HepG2 (cell line): Measurements from ENCODE around the gene VAMP8. TPM values are rescaled to one million over a fixed set of nuclear protein-coding genes. Genes with fewer than 3 reads are reported as not detected.

Source experiments
- AGO2 ChIP-seq: fragments of 200-400 bp; formaldehyde crosslinking; optimal IDR thresholded peaks from 2 replicates; pipeline ENCODE3; 2017; ENCODE audit warnings: mild to moderate bottlenecking, low read depth, low read length, moderate library complexity
- BRCA1 ChIP-seq: sonication (generic); formaldehyde crosslinking; IDR thresholded peaks from 2 replicates; pipeline ENCODE4 v1.4.0; 2020; ENCODE audit warnings: missing genetic modification reagents
- FLYWCH1 ChIP-seq: sonication (generic); formaldehyde crosslinking; IDR thresholded peaks from 2 replicates; pipeline ENCODE4 v1.8.1; 2023; ENCODE audit warnings: mild to moderate bottlenecking, missing genetic modification reagents
- MTA1 ChIP-seq: sonication (generic); formaldehyde crosslinking; IDR thresholded peaks from 2 replicates; pipeline ENCODE4 v1.4.0; 2020; ENCODE audit warnings: missing genetic modification reagents, mild to moderate bottlenecking, borderline replicate concordance
- NONO ChIP-seq, 2 experiments: fragments of 450-650 bp in 1 of 2; sonication (generic) in 1 of 2; formaldehyde crosslinking in 1 of 2; IDR thresholded peaks in 1 of 2; conservative IDR thresholded peaks in 1 of 2; 2 replicates each; pipeline versions ENCODE4 v1.6.1 to v1.8.0; 2017 to 2022; ENCODE audit warnings: mild to moderate bottlenecking in 1 of 2, missing genetic modification reagents in 1 of 2, moderate library complexity in 1 of 2
- ZFP37 ChIP-seq: sonication (generic); formaldehyde crosslinking; IDR thresholded peaks from 2 replicates; pipeline ENCODE4 v1.4.0; 2020; ENCODE audit warnings: missing genetic modification reagents, borderline replicate concordance
- ZFP41 ChIP-seq: sonication (generic); formaldehyde crosslinking; IDR thresholded peaks from 2 replicates; pipeline ENCODE4 v1.4.0; 2020; ENCODE audit warnings: mild to moderate bottlenecking, missing genetic modification reagents, borderline replicate concordance
- ZMYM3 ChIP-seq: sonication (generic); formaldehyde crosslinking; IDR thresholded peaks from 2 replicates; pipeline ENCODE4 v1.5.1; 2020; ENCODE audit warnings: mild to moderate bottlenecking, missing genetic modification reagents
- ZNF350 ChIP-seq: sonication (generic); formaldehyde crosslinking; IDR thresholded peaks from 2 replicates; pipeline ENCODE4 v1.4.0; 2020; ENCODE audit warnings: mild to moderate bottlenecking, low read depth, missing genetic modification reagents, borderline replicate concordance
- ZNF777 ChIP-seq: sonication (generic); formaldehyde crosslinking; IDR thresholded peaks from 2 replicates; pipeline ENCODE4 v1.4.0; 2020; ENCODE audit warnings: missing genetic modification reagents
- ZSCAN12 ChIP-seq: sonication (generic); formaldehyde crosslinking; IDR thresholded peaks from 2 replicates; pipeline ENCODE4 v1.9.0; 2021; ENCODE audit warnings: mild to moderate bottlenecking, missing genetic modification reagents
- polyA plus RNA-seq, 8 experiments: library from polyadenylated mRNA; depleted of rRNA in 3 of 8; stranded (reverse) in 7 of 8; unstranded in 1 of 8; fragments of >200 nt; fragmentation: Illumina TruSeq in 4 of 8; extraction: Trizol in 4 of 8; gene quantifications; 2 replicates each; pipeline versions ENCODE4 v1.2.1 to v1.2.3, GENCODE V29; 2011 to 2016; ENCODE audit warnings: low read depth in 4 of 8, missing spikeins in 1 of 8, mixed read lengths in 1 of 8; ENCODE audit not compliant: insufficient read depth in 1 of 8
- total RNA-seq, 5 experiments: library from RNA; depleted of rRNA; stranded (reverse); fragments of >200 nt; fragmentation: Illumina TruSeq; extraction: Trizol; gene quantifications; 2 replicates each; pipeline ENCODE4 v1.2.3, GENCODE V29; 2016; ENCODE audit warnings: low read depth in 1 of 5
- TF ChIP-seq, protein P1 (sequence below): IDR thresholded peaks from 2 replicates; pipeline ENCODE4 v1.6.1; 2016; ENCODE audit warnings: low read depth, control low read depth
- TF ChIP-seq, protein P2 (sequence below): sonication (generic); formaldehyde crosslinking; IDR thresholded peaks from 2 replicates; pipeline ENCODE4 v1.4.0; 2020; ENCODE audit warnings: missing genetic modification reagents, borderline replicate concordance
- TF ChIP-seq, protein P3 (sequence below): sonication (generic); formaldehyde crosslinking; conservative IDR thresholded peaks from 2 replicates; pipeline ENCODE4 v1.4.0; 2020; ENCODE audit warnings: missing genetic modification reagents
- TF ChIP-seq, protein P4 (sequence below): IDR thresholded peaks from 2 replicates; pipeline ENCODE4 v1.6.1; 2016
- TF ChIP-seq, protein P5 (sequence below): sonication (generic); formaldehyde crosslinking; conservative IDR thresholded peaks from 2 replicates; pipeline ENCODE4 v1.4.0; 2020; ENCODE audit warnings: missing genetic modification reagents

Gene VAMP8
- total and polyA plus RNA-seq, 2 of the 13 experiments (the other 11 are each of a cell fraction or from before 2014, with no cell fraction given): 83.3 to 157 TPM

DNA sequence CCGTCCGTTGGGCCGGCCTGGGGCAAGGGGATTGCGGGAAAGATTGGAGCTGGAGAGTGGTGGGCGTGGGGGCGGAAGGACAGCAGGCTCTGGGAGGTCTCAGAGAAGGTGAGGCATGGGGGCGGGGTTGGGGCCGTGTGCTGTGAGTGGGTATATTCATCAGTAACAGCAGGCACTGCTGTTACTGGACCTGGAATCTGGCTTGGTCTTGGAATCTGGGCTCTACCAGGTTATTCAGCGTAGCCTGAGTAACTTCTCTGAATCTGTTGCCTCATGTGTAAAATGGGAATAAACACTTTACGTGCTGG is 18.6 kb downstream of the VAMP8 start (continued):
- 0 out of 2 replicates have a peak, but pooled peaks have one; percentile 9 for TF ChIP-seq MTA1 (CRISPR knock-in tag)
- no peak for TF ChIP-seq NONO (IDR thresholded peaks at IDR 0.05)
- TF ChIP-seq NONO (CRISPR knock-in tag; conservative IDR thresholded peaks at IDR 0.05): peak; percentile 9; the same call in 1 of the 2 replicates
- no peak for TF ChIP-seq FLYWCH1 (CRISPR knock-in tag)
- peak; percentile 80 for TF ChIP-seq AGO2
- TF ChIP-seq, protein P1, sequence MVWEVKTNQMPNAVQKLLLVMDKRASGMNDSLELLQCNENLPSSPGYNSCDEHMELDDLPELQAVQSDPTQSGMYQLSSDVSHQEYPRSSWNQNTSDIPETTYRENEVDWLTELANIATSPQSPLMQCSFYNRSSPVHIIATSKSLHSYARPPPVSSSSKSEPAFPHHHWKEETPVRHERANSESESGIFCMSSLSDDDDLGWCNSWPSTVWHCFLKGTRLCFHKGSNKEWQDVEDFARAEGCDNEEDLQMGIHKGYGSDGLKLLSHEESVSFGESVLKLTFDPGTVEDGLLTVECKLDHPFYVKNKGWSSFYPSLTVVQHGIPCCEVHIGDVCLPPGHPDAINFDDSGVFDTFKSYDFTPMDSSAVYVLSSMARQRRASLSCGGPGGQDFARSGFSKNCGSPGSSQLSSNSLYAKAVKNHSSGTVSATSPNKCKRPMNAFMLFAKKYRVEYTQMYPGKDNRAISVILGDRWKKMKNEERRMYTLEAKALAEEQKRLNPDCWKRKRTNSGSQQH (CRISPR knock-in tag): no peak
- TF ChIP-seq ZFP37 (CRISPR knock-in tag): no peak
- TF ChIP-seq, protein P2, sequence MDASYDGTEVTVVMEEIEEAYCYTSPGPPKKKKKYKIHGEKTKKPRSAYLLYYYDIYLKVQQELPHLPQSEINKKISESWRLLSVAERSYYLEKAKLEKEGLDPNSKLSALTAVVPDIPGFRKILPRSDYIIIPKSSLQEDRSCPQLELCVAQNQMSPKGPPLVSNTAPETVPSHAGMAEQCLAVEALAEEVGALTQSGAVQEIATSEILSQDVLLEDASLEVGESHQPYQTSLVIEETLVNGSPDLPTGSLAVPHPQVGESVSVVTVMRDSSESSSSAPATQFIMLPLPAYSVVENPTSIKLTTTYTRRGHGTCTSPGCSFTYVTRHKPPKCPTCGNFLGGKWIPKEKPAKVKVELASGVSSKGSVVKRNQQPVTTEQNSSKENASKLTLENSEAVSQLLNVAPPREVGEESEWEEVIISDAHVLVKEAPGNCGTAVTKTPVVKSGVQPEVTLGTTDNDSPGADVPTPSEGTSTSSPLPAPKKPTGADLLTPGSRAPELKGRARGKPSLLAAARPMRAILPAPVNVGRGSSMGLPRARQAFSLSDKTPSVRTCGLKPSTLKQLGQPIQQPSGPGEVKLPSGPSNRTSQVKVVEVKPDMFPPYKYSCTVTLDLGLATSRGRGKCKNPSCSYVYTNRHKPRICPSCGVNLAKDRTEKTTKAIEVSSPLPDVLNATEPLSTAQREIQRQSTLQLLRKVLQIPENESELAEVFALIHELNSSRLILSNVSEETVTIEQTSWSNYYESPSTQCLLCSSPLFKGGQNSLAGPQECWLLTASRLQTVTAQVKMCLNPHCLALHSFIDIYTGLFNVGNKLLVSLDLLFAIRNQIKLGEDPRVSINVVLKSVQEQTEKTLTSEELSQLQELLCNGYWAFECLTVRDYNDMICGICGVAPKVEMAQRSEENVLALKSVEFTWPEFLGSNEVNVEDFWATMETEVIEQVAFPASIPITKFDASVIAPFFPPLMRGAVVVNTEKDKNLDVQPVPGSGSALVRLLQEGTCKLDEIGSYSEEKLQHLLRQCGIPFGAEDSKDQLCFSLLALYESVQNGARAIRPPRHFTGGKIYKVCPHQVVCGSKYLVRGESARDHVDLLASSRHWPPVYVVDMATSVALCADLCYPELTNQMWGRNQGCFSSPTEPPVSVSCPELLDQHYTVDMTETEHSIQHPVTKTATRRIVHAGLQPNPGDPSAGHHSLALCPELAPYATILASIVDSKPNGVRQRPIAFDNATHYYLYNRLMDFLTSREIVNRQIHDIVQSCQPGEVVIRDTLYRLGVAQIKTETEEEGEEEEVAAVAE (CRISPR knock-in tag): no peak
- no peak for TF ChIP-seq BRCA1
- TF ChIP-seq, protein P3, sequence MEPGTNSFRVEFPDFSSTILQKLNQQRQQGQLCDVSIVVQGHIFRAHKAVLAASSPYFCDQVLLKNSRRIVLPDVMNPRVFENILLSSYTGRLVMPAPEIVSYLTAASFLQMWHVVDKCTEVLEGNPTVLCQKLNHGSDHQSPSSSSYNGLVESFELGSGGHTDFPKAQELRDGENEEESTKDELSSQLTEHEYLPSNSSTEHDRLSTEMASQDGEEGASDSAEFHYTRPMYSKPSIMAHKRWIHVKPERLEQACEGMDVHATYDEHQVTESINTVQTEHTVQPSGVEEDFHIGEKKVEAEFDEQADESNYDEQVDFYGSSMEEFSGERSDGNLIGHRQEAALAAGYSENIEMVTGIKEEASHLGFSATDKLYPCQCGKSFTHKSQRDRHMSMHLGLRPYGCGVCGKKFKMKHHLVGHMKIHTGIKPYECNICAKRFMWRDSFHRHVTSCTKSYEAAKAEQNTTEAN (CRISPR knock-in tag): no peak; the same call in 1 of the 2 replicates
- no peak for TF ChIP-seq ZNF777
- TF ChIP-seq, protein P4, sequence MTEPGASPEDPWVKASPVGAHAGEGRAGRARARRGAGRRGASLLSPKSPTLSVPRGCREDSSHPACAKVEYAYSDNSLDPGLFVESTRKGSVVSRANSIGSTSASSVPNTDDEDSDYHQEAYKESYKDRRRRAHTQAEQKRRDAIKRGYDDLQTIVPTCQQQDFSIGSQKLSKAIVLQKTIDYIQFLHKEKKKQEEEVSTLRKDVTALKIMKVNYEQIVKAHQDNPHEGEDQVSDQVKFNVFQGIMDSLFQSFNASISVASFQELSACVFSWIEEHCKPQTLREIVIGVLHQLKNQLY (CRISPR knock-in tag): no peak
- no peak for TF ChIP-seq ZNF350
- TF ChIP-seq ZSCAN12 (CRISPR knock-in tag): no peak
- 0 out of 2 replicates have a peak, but pooled peaks have one; percentile 8 for TF ChIP-seq ZMYM3 (CRISPR knock-in tag)
- TF ChIP-seq ZFP41 (CRISPR knock-in tag): no peak
- TF ChIP-seq, protein P5, sequence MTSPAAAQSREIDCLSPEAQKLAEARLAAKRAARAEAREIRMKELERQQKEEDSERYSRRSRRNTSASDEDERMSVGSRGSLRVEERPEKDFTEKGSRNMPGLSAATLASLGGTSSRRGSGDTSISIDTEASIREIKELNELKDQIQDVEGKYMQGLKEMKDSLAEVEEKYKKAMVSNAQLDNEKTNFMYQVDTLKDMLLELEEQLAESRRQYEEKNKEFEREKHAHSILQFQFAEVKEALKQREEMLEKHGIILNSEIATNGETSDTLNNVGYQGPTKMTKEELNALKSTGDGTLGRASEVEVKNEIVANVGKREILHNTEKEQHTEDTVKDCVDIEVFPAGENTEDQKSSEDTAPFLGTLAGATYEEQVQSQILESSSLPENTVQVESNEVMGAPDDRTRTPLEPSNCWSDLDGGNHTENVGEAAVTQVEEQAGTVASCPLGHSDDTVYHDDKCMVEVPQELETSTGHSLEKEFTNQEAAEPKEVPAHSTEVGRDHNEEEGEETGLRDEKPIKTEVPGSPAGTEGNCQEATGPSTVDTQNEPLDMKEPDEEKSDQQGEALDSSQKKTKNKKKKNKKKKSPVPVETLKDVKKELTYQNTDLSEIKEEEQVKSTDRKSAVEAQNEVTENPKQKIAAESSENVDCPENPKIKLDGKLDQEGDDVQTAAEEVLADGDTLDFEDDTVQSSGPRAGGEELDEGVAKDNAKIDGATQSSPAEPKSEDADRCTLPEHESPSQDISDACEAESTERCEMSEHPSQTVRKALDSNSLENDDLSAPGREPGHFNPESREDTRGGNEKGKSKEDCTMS: no peak
